GM18861 (cell line): Measurements from ENCODE around the gene VKORC1.
"Not testable (repeated sequence)": the region's sequence is repeated elsewhere in the genome, so short reads cannot be mapped to it uniquely, and the experiment has no call there.

Experiments used
- ATAC-seq: cut with Tn5 transposase; IDR thresholded peaks from one replicate; pipeline ENCODE4 v1.9.1; 2021; ENCODE audit not compliant: unreplicated experiment

Gene VKORC1

GRCh38 chr16:31107465-31107867, 12.9 kb upstream of the VKORC1 start:
- ATAC-seq = no peak

GRCh38 chr16:31106509-31107464, 12.2 kb upstream of the VKORC1 start:
- no peak for ATAC-seq

- ATAC-seq = peak; percentile 45
Measured at GRCh38 chr16:31105677-31106213, 11.1 kb upstream of the VKORC1 start.

- ATAC-seq = not testable (repeated sequence)
Measured at GRCh38 chr16:31100876-31101641, 6.5 kb upstream of the VKORC1 start.

GRCh38 chr16:31099860-31100638, 5.5 kb upstream of the VKORC1 start:
- no peak for ATAC-seq

- no peak for ATAC-seq
Measured at GRCh38 chr16:31094088-31094423, 541 bp downstream of the VKORC1 start.

- ATAC-seq = no peak
Measured at GRCh38 chr16:31093132-31093703, 1.4 kb downstream of the VKORC1 start.

- no peak for ATAC-seq
Measured at GRCh38 chr16:31092330-31092729, 2.3 kb downstream of the VKORC1 start.

GRCh38 chr16:31090540-31090939, 4.1 kb downstream of the VKORC1 start:
- ATAC-seq = no peak

- no peak for ATAC-seq
Measured at GRCh38 chr16:31089199-31089598, 5.4 kb downstream of the VKORC1 start.

- ATAC-seq = no peak
Measured at GRCh38 chr16:31088459-31089183, 6.0 kb downstream of the VKORC1 start, which contains the start of gene PRSS53. Gene PRSS53, minus strand, starts transcription at chr16:31088943. Its CDS starts 134 bp downstream, at chr16:31088809.

- ATAC-seq = no peak
Measured at GRCh38 chr16:31087971-31088370, 6.6 kb downstream of the VKORC1 start.

- no peak for ATAC-seq
Measured at GRCh38 chr16:31087481-31087880, 7.1 kb downstream of the VKORC1 start.

- no peak for ATAC-seq
Measured at GRCh38 chr16:31086629-31086906, 8.0 kb downstream of the VKORC1 start.

- no peak for ATAC-seq
Measured at GRCh38 chr16:31085873-31086628, 8.5 kb downstream of the VKORC1 start.

GRCh38 chr16:31085411-31085810, 9.2 kb downstream of the VKORC1 start:
- ATAC-seq = no peak

- ATAC-seq = no peak
Measured at GRCh38 chr16:31084584-31085302, 9.9 kb downstream of the VKORC1 start.

- no peak for ATAC-seq
Measured at GRCh38 chr16:31083981-31084380, 10.6 kb downstream of the VKORC1 start.

GRCh38 chr16:31083556-31083955, 11.0 kb downstream of the VKORC1 start:
- no peak for ATAC-seq
